Adrenal gland (tissue), 12 donors: ENCODE results near the gene DAB2. TPM values are rescaled to one million over a fixed set of nuclear protein-coding genes. Genes with fewer than 3 reads are reported as not detected.

Experiments used
- DNase-seq, 7 donors: peaks; one replicate each; pipeline ENCODE4 v3.0.0-alpha.2; 2019 to 2020
- H3K27ac ChIP-seq, 5 donors: fragments of 200-600 bp; sonication (generic) in 4 of 5; 1 replicate in 3 of 5; 2 replicates in 2 of 5; pipeline versions ENCODE4 v1.5.1 to v1.8.0; 2016 to 2020; ENCODE audit warnings: mild to moderate bottlenecking in 1 of 5
- H3K27me3 ChIP-seq: fragments of 200-600 bp; 2 replicates; pipeline ENCODE4 v1.8.0; 2021
- H3K36me3 ChIP-seq, 2 donors: fragments of 200-600 bp; replicated peaks in 1 of 2; 1 replicate in 1 of 2; 2 replicates in 1 of 2; pipeline versions ENCODE4 v1.5.1 to v1.8.0; 2018 to 2022
- H3K4me1 ChIP-seq, 2 donors: fragments of 200-600 bp; replicated peaks in 1 of 2; 1 replicate in 1 of 2; 2 replicates in 1 of 2; pipeline versions ENCODE4 v1.5.1 to v1.8.0; 2018 to 2021
- H3K4me3 ChIP-seq, 4 donors: fragments of 200-600 bp; sonication (generic) in 3 of 4; one replicate each; pipeline ENCODE4 v1.5.1; 2016 to 2018
- H3K9me3 ChIP-seq, 3 donors: fragments of 200-600 bp; sonication (generic) in 1 of 3; replicated peaks in 1 of 3; 1 replicate in 2 of 3; 2 replicates in 1 of 3; pipeline versions ENCODE4 v1.5.1 to v1.8.0; 2016 to 2021
- CTCF ChIP-seq, 6 experiments: fragments of 450-650 bp in 4 of 6; fragments of 200-600 bp in 2 of 6; sonication (generic) in 1 of 6; IDR thresholded peaks; 1 replicate in 5 of 6; 2 replicates in 1 of 6; pipeline versions ENCODE4 v1.5.1 to v1.8.0; 2016 to 2021; ENCODE audit warnings: antibody characterized with exemption in 6 of 6, mild to moderate bottlenecking in 2 of 6, moderate library complexity in 1 of 6
- POLR2A ChIP-seq, 2 donors: fragments of 450-650 bp; IDR thresholded peaks; one replicate each; pipeline ENCODE4 v1.6.1; 2017; ENCODE audit warnings: antibody characterized with exemption in 2 of 2, mild to moderate bottlenecking in 2 of 2, moderate library complexity in 1 of 2
- WGBS, 4 donors: extraction: QIAGEN DNeasy Blood & Tissue Kit in 2 of 4; methylation state at CpG; one replicate each; pipeline versions ENCODE4 v1.1.5 to v1.1.7; 2013 to 2017; 5-methylcytosine and 5-hydroxymethylcytosine counted together
- intact Hi-C, 2 donors: fragments of 100-400 bp; cut with DNase I; formaldehyde crosslinking; loops; one replicate each; pipeline versions ENCODE4 v1.14.1 to v1.15.0; 2022 to 2023
- polyA plus RNA-seq, 3 donors: library from polyadenylated mRNA; stranded (reverse); fragments of 200-250 nt in 2 of 3; fragments of 350-450 nt in 1 of 3; fragmentation: Illumina TruSeq in 1 of 3; extraction: RNeasy Lipid Tissue Mini Kit (QIAGEN cat#74804) in 1 of 3; gene quantifications; one replicate each; pipeline ENCODE4 v1.2.3, GENCODE V29; 2013 to 2014
- total RNA-seq, 9 donors: library from RNA; depleted of rRNA in 4 of 9; stranded (reverse); fragments of >200 nt in 4 of 9; fragments of 120-200 nt in 1 of 9; fragmentation: NEBNext Ultra II Directional in 1 of 9; extraction: Animal tissue kit (Norgen Biotek cat#: 25700) in 1 of 9; gene quantifications; one replicate each; pipeline versions ENCODE4 v1.1.0 to v1.2.4, GENCODE V29; 2013 to 2023
- donor health status: healthy with polysubstance abuse.
- donor health status: Bipolar disorder and iron deficiency.
- donor health status: DM: yes; HTN: yes; CAD: no.
- donor health status: DM: no; HTN: no; CAD: no.
- donor health status: DM: no; HTN: no; CAD: no.
- donor health status: DM: yes; HTN: yes; CAD: no.

The DAB2 gene
- total and polyA plus RNA-seq, 12 donors, result 96.1 to 418 (median 190) TPM

DNA sequence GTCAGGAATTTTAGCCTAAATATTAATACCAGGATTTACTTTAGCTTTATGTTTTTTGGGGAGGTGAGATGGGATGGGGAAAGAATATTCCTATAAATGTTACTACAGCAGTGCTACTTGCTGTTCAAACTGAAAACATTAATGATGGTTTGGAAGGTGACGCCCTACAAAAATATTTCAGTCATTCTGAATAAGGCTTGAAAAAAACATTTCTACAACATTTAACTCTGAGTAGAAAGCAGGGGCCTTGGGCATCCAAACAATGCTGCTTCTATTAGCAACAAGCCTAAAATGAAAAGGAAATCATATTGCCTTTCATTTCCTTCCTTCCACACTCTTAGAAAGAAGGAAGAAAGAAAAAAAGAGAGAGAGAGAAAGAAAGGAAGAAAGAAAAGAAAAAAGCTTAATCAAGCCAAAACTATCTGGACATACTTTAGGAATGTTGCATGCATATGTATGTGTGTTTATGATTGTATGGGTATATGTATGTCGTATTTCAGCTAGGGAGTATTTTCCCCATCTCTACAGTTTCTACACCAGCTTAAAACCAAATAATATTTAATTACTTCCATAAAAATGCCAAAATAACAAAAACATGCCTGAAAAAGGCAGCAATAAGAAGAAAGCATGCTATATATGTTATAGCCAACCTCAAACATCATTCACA, 16.3 kb upstream of the DAB2 start:
- Histone ChIP-seq H3K27ac (peak overlapping the region in 1 of 5 donors; percentile 61), H3K4me1 (peaks cover 18 to 27% of the 10 kb centered on the region in 2 donors), H3K36me3 (no peaks in the 10 kb centered on the region), H3K9me3 (no peaks in the 10 kb centered on the region), H3K27me3 (no peaks in the 10 kb centered on the region), H3K4me3 (no peak overlapping the region)
- 75 to 81% (median 78%) methylated on average over 2 of the region's 2 CpGs for WGBS, 4 donors
- TF ChIP-seq POLR2A (IDR thresholded peaks at IDR 0.05) (no peak), CTCF (IDR thresholded peaks at IDR 0.05) (no peak)
- intact Hi-C loops, result no loop called here
- no peak for DNase-seq

DNA sequence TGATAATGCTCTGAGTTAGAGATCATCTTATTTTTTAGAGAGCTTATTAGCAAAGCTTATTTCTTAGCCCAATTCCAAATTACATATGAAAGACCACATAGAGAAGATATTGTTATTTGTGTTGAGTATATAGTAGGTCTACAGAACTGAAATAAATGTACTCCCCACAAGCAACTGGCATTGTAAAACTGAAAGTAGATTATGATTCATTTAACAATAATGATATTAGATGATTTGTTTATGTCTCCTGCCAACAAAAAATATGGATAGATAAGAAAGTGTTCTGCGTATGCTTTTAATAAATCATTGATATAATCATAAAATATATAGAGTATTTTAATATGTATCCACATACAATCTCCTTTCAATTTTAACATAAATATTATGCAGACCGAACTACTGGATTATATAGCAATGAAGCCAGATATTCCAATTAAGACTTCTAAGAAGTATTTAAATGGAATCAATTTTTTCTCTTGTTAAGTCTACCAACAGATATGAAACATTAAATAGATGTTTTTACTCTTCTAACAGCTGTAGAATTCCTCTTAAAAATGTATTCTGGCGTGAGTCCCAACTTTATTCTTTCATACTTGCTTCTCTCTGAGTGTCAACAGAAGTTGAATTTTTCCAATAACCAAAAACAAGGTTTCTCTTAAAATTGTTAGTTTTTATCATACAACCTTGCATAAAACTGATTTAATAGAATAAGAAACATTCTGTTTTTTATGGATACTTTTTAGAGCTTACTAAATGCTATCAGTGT, 15.6 kb upstream of the DAB2 start:
- WGBS, 4 donors, result 41 to 55% (median 50%) methylated on average over 3 of the region's 3 CpGs
- TF ChIP-seq CTCF (IDR thresholded peaks at IDR 0.05), result no peak
- no peak for TF ChIP-seq POLR2A (IDR thresholded peaks at IDR 0.05)
- no peak for DNase-seq

GRCh38 chr5:39439582-39440162, 14.9 kb upstream of the DAB2 start:
- no peaks in the 10 kb centered on the region for H3K9me3 ChIP-seq
- no peak overlapping the region for H3K4me3 ChIP-seq
- no peaks in the 10 kb centered on the region for H3K27me3 ChIP-seq
- 74 to 89% (median 79%) methylated on average over 3 of the region's 3 CpGs for WGBS, 4 donors
- no peak for DNase-seq
- intact Hi-C loops, result no loop called here
- H3K36me3 ChIP-seq, result no peaks in the 10 kb centered on the region
- no peak overlapping the region for H3K27ac ChIP-seq
- H3K4me1 ChIP-seq, result peaks cover 18 to 27% of the 10 kb centered on the region in 2 donors
- TF ChIP-seq POLR2A (IDR thresholded peaks at IDR 0.05), result no peak
- TF ChIP-seq CTCF (IDR thresholded peaks at IDR 0.05), result no peak

More for the DNA sequence above, 15.6 kb upstream of the DAB2 start:
- Histone ChIP-seq H3K27me3 (no peaks in the 10 kb centered on the region), H3K4me3 (no peak overlapping the region), H3K27ac (no peak overlapping the region), H3K36me3 (no peaks in the 10 kb centered on the region), H3K9me3 (no peaks in the 10 kb centered on the region), H3K4me1 (peaks cover 18 to 27% of the 10 kb centered on the region in 2 donors)
- intact Hi-C loops, result no loop called here

GRCh38 chr5:39437467-39437866, 12.7 kb upstream of the DAB2 start:
- no peak for DNase-seq
- H3K9me3 ChIP-seq, result no peaks in the 10 kb centered on the region
- H3K4me1 ChIP-seq, result peaks cover 18 to 23% of the 10 kb centered on the region in 2 donors
- H3K4me3 ChIP-seq, result no peak overlapping the region
- no peaks in the 10 kb centered on the region for H3K36me3 ChIP-seq
- no peak overlapping the region for H3K27ac ChIP-seq
- no peak for TF ChIP-seq CTCF (IDR thresholded peaks at IDR 0.05)
- no peak for TF ChIP-seq POLR2A (IDR thresholded peaks at IDR 0.05)
- H3K27me3 ChIP-seq, result no peaks in the 10 kb centered on the region
- 13 to 36% (median 33%) methylated on average over 1 of the region's 1 CpG for WGBS, 4 donors
- intact Hi-C loops, result no loop called here
